Astrocyte (in vitro differentiated cells and primary cell): ENCODE data around the gene PTPRT. TPM values are rescaled to one million over a fixed set of nuclear protein-coding genes. Genes with fewer than 3 reads are reported as not detected.

ENCODE experiments used
- DNase-seq: peaks from one replicate; pipeline ENCODE4 v3.0.0-alpha.2; 2010; ENCODE audit warnings: low read depth
- FAIRE-seq: peaks from 2 replicates; lab custom pipeline; 2011; peaks lifted over from hg19 to GRCh38; lab: Jason Lieb, UNC
- H2AFZ ChIP-seq: 2 replicates; pipeline ENCODE4 v1.6.0; 2012; ENCODE audit warnings: low read depth, low read length, inconsistent platforms
- H3K27ac ChIP-seq: 2 replicates; pipeline ENCODE4 v1.5.1; 2011; ENCODE audit warnings: low read depth, low read length, inconsistent platforms
- H3K27me3 ChIP-seq: 2 replicates; pipeline ENCODE4 v1.6.0; 2011; ENCODE audit warnings: low read length, inconsistent platforms; ENCODE audit not compliant: insufficient read depth
- H3K36me3 ChIP-seq: 2 replicates; pipeline ENCODE4 v1.5.1; 2011; ENCODE audit warnings: low read length, inconsistent platforms; ENCODE audit not compliant: insufficient read depth
- H3K4me1 ChIP-seq: 2 replicates; pipeline ENCODE4 v1.5.1; 2011; ENCODE audit warnings: low read length, inconsistent platforms; ENCODE audit not compliant: insufficient read depth
- H3K4me2 ChIP-seq: 2 replicates; pipeline ENCODE4 v1.6.0; 2012; ENCODE audit warnings: low read length, inconsistent platforms
- H3K4me3 ChIP-seq: 2 replicates; pipeline ENCODE4 v1.5.1; 2011; ENCODE audit warnings: low read depth, mild to moderate bottlenecking, low read length, inconsistent platforms; ENCODE audit not compliant: insufficient read depth
- H3K79me2 ChIP-seq: 2 replicates; pipeline ENCODE4 v1.6.0; 2012; ENCODE audit warnings: mild to moderate bottlenecking, low read length, inconsistent platforms; ENCODE audit not compliant: insufficient read depth
- H3K9ac ChIP-seq: 2 replicates; pipeline ENCODE4 v1.6.0; 2012; ENCODE audit warnings: mild to moderate bottlenecking, low read length, inconsistent platforms
- H3K9me3 ChIP-seq: 2 replicates; pipeline ENCODE4 v1.5.1; 2012; ENCODE audit warnings: low read depth, mild to moderate bottlenecking, low read length, inconsistent platforms; ENCODE audit not compliant: insufficient read depth
- H4K20me1 ChIP-seq: 2 replicates; pipeline ENCODE4 v1.6.0; 2012; ENCODE audit warnings: low read length, inconsistent platforms; ENCODE audit not compliant: insufficient read depth
- H3K27ac Mint-ChIP-seq: one replicate; pipeline ENCODE4 v1.8.0; 2021; ENCODE audit warnings: mild to moderate bottlenecking, mixed read lengths; ENCODE audit not compliant: unreplicated experiment
- H3K27me3 Mint-ChIP-seq: one replicate; pipeline ENCODE4 v1.8.0; 2021; ENCODE audit warnings: low read depth, mixed read lengths; ENCODE audit not compliant: unreplicated experiment
- H3K36me3 Mint-ChIP-seq: one replicate; pipeline ENCODE4 v1.8.0; 2021; ENCODE audit warnings: low read depth, mixed read lengths; ENCODE audit not compliant: unreplicated experiment
- H3K4me1 Mint-ChIP-seq: one replicate; pipeline ENCODE4 v1.8.0; 2021; ENCODE audit warnings: low read depth, mixed read lengths; ENCODE audit not compliant: unreplicated experiment
- H3K4me3 Mint-ChIP-seq: one replicate; pipeline ENCODE4 v1.8.0; 2021; ENCODE audit warnings: mild to moderate bottlenecking, moderate library complexity, mixed read lengths; ENCODE audit not compliant: unreplicated experiment
- H3K9me3 Mint-ChIP-seq: one replicate; pipeline ENCODE4 v1.8.0; 2021; ENCODE audit warnings: mild to moderate bottlenecking, mixed read lengths; ENCODE audit not compliant: unreplicated experiment
- EZH2 ChIP-seq: IDR thresholded peaks from 2 replicates; pipeline ENCODE4 v1.6.1; 2012; ENCODE audit warnings: mild to moderate bottlenecking, low read length, inconsistent platforms; ENCODE audit not compliant: insufficient read depth
- total RNA-seq: library from RNA; stranded (reverse); gene quantifications from 2 replicates; pipeline ENCODE4 v1.2.1, GENCODE V29; 2021
- TF ChIP-seq, protein P1 (sequence below): IDR thresholded peaks from 2 replicates; pipeline ENCODE4 v1.5.1; 2011; ENCODE audit warnings: low read depth, mild to moderate bottlenecking, inconsistent platforms, low read length, moderate library complexity; ENCODE audit not compliant: insufficient read depth

The PTPRT gene
- total RNA-seq, 1 donor from 2014 or later = 0.25 TPM

DNA sequence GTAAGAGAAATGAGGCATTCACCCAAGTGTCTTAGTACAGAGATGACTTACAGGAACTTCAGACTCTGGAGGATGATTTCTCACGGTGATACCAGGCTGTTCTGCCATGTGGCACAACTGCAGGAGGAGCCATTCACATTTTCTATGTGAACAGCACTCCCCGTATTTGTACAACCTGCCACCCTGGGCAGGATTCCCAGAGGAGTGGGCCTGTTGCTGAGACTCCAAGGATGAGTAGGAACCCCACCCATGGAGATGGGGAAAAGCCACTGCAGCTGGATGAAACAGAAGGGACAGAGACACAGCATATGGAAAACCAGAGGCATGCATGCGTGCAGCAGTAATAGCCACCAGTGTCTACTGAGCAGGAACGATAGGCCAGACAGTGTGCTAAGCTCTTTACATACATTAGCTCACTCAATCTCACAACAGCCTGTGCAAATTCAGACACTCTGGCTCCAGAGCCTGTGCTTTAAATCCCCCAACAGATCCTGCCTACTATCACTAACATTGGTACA is 48.0 kb upstream of the PTPRT start:
- no peak overlapping the region for H2AFZ ChIP-seq
- H3K9me3 Mint-ChIP-seq = peaks cover 6% of the 10 kb centered on the region
- no peaks in the 10 kb centered on the region for H3K9me3 ChIP-seq
- no peaks in the 10 kb centered on the region for H3K4me1 ChIP-seq
- H3K36me3 Mint-ChIP-seq = no peaks in the 10 kb centered on the region
- FAIRE-seq (no peak), DNase-seq (no peak)
- no peak overlapping the region for H3K4me2 ChIP-seq
- H3K4me3 ChIP-seq = no peak overlapping the region
- no peaks in the 10 kb centered on the region for H3K79me2 ChIP-seq
- no peak overlapping the region for H3K27ac ChIP-seq
- no peaks in the 10 kb centered on the region for H3K27me3 Mint-ChIP-seq
- H3K4me1 Mint-ChIP-seq = no peaks in the 10 kb centered on the region
- no peak overlapping the region for H3K27ac Mint-ChIP-seq
- no peaks in the 10 kb centered on the region for H3K36me3 ChIP-seq
- no peaks in the 10 kb centered on the region for H3K27me3 ChIP-seq
- H3K4me3 Mint-ChIP-seq = no peak overlapping the region
- TF ChIP-seq, protein P1, sequence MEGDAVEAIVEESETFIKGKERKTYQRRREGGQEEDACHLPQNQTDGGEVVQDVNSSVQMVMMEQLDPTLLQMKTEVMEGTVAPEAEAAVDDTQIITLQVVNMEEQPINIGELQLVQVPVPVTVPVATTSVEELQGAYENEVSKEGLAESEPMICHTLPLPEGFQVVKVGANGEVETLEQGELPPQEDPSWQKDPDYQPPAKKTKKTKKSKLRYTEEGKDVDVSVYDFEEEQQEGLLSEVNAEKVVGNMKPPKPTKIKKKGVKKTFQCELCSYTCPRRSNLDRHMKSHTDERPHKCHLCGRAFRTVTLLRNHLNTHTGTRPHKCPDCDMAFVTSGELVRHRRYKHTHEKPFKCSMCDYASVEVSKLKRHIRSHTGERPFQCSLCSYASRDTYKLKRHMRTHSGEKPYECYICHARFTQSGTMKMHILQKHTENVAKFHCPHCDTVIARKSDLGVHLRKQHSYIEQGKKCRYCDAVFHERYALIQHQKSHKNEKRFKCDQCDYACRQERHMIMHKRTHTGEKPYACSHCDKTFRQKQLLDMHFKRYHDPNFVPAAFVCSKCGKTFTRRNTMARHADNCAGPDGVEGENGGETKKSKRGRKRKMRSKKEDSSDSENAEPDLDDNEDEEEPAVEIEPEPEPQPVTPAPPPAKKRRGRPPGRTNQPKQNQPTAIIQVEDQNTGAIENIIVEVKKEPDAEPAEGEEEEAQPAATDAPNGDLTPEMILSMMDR = no peak
- TF ChIP-seq EZH2 = no peak
- H4K20me1 ChIP-seq = no peaks in the 10 kb centered on the region
- no peak overlapping the region for H3K9ac ChIP-seq

DNA sequence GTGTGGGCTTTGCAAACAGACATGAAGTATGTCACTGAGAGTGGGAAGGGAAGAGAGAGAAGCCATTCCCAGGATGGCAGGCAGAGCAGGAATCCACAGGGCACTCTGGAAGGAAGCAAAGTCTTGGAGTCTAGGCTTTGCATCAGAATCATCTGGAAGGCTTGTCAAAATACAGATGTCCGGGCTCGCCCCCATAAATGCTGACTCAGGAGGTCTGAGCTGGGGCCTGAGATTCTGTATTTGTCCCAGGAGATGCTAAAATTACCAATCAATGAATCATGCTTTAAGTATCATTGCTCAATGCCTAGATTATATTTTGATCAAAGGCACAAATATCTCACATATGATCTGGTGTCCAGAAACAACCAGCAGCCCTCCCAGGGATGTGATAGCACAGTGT is 46.3 kb upstream of the PTPRT start:
- no peaks in the 10 kb centered on the region for H3K9me3 ChIP-seq
- no peak overlapping the region for H3K9ac ChIP-seq
- TF ChIP-seq EZH2 = no peak
- TF ChIP-seq, protein P1 = no peak
- no peaks in the 10 kb centered on the region for H3K79me2 ChIP-seq
- H3K4me1 ChIP-seq = no peaks in the 10 kb centered on the region
- no peaks in the 10 kb centered on the region for H3K27me3 ChIP-seq
- Mint-ChIP-seq H3K4me3 (no peak overlapping the region), H3K4me1 (no peaks in the 10 kb centered on the region), H3K27me3 (no peaks in the 10 kb centered on the region), H3K9me3 (peaks cover 6% of the 10 kb centered on the region), H3K27ac (no peak overlapping the region), H3K36me3 (no peaks in the 10 kb centered on the region)
- H2AFZ ChIP-seq = no peak overlapping the region
- H3K4me3 ChIP-seq = no peak overlapping the region
- no peaks in the 10 kb centered on the region for H3K36me3 ChIP-seq
- H4K20me1 ChIP-seq = no peaks in the 10 kb centered on the region
- DNase-seq (no peak), FAIRE-seq (no peak)
- no peak overlapping the region for H3K27ac ChIP-seq
- no peak overlapping the region for H3K4me2 ChIP-seq

DNA sequence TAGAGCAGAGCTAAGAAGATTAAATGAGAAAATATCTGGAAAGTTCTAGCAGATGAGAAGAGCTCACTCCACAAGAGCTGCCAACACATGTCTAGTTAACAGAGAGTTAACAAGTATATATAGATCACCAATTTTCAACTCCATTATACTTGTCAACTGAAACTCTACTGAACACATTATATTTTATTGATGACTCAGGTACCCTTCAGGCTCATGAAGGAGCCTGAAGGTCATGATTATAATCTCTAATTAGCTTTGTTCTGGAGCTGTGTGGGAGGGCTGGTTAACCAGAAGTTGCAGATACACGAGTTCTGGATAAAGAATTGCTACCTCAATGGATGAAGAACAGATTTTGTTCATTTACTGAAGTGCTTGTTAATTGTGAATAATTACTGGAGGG is 42.1 kb upstream of the PTPRT start:
- Histone ChIP-seq H3K4me2 (no peak overlapping the region), H3K27ac (no peak overlapping the region), H3K9ac (no peak overlapping the region), H3K4me3 (no peak overlapping the region), H3K9me3 (no peaks in the 10 kb centered on the region), H2AFZ (no peak overlapping the region), H3K79me2 (no peaks in the 10 kb centered on the region), H3K4me1 (no peaks in the 10 kb centered on the region), H4K20me1 (no peaks in the 10 kb centered on the region), H3K27me3 (no peaks in the 10 kb centered on the region), H3K36me3 (no peaks in the 10 kb centered on the region)
- H3K4me1 Mint-ChIP-seq = no peaks in the 10 kb centered on the region
- no peak overlapping the region for H3K4me3 Mint-ChIP-seq
- TF ChIP-seq EZH2 = no peak
- TF ChIP-seq, protein P1 = no peak
- DNase-seq = no peak
- H3K36me3 Mint-ChIP-seq = no peaks in the 10 kb centered on the region
- FAIRE-seq = no peak
- no peaks in the 10 kb centered on the region for H3K27me3 Mint-ChIP-seq
- H3K27ac Mint-ChIP-seq = no peak overlapping the region
- peaks cover 2% of the 10 kb centered on the region for H3K9me3 Mint-ChIP-seq
